Aorta (tissue), 5 donors: ENCODE measurements around the gene ASB3. TPM values are rescaled to one million over a fixed set of nuclear protein-coding genes. Genes with fewer than 3 reads are reported as not detected.
"Not testable (repeated sequence)": the region's sequence is repeated elsewhere in the genome, so short reads cannot be mapped to it uniquely, and the experiment has no call there.

Experiments used
- ATAC-seq: fragments of 200-7000 bp; cut with Tn5 transposase; one replicate; pipeline ENCODE4 v1.9.1; 2022; ENCODE audit warnings: moderate library complexity; ENCODE audit not compliant: low FRiP score
- DNase-seq, 2 donors: peaks; one replicate each; pipeline ENCODE4 v3.0.0-alpha.2; 2020
- H3K27ac ChIP-seq, 2 donors: one replicate each; pipeline ENCODE4 v1.5.1; 2013; ENCODE audit warnings: low read length in 2 of 2, mild to moderate bottlenecking in 2 of 2, moderate library complexity in 2 of 2, control low read depth in 1 of 2, inconsistent platforms in 1 of 2, low read depth in 1 of 2
- H3K27me3 ChIP-seq, 2 donors: one replicate each; pipeline ENCODE4 v1.6.1; 2013; ENCODE audit warnings: control low read depth in 1 of 2, low read length in 1 of 2, mild to moderate bottlenecking in 1 of 2, moderate library complexity in 1 of 2; ENCODE audit not compliant: insufficient read depth in 2 of 2, control insufficient read depth in 1 of 2
- H3K36me3 ChIP-seq, 2 donors: one replicate each; pipeline ENCODE4 v1.6.1; 2013; ENCODE audit warnings: control low read depth in 1 of 2, low read length in 1 of 2, mild to moderate bottlenecking in 1 of 2; ENCODE audit not compliant: insufficient read depth in 2 of 2, control insufficient read depth in 1 of 2
- H3K4me1 ChIP-seq, 2 donors: one replicate each; pipeline ENCODE4 v1.6.1; 2013; ENCODE audit warnings: low read length in 2 of 2, control low read depth in 1 of 2, mild to moderate bottlenecking in 1 of 2, moderate library complexity in 1 of 2; ENCODE audit not compliant: insufficient read depth in 2 of 2, control insufficient read depth in 1 of 2
- H3K4me3 ChIP-seq, 2 donors: one replicate each; pipeline ENCODE4 v1.5.1; 2013; ENCODE audit warnings: low read length in 2 of 2, control low read depth in 1 of 2, mild to moderate bottlenecking in 1 of 2
- H3K9me3 ChIP-seq: one replicate; pipeline ENCODE4 v1.6.1; 2013; ENCODE audit warnings: mild to moderate bottlenecking, low read length; ENCODE audit not compliant: control insufficient read depth
- WGBS, 2 donors: extraction: QIAGEN DNeasy Blood & Tissue Kit; methylation state at CpG; one replicate each; pipeline ENCODE4 v1.1.7; 2013; 5-methylcytosine and 5-hydroxymethylcytosine counted together
- intact Hi-C, 2 donors: fragments of 100-400 bp; cut with DNase I; formaldehyde crosslinking; loops; one replicate each; pipeline versions ENCODE4 v1.14.2 to v1.15.0; 2022
- polyA plus RNA-seq, 2 donors: library from polyadenylated mRNA; stranded (reverse); fragments of 200-250 nt; gene quantifications; one replicate each; pipeline ENCODE4 v1.2.3, GENCODE V29; 2013
- total RNA-seq, 2 donors: library from RNA; stranded (reverse); fragmentation: NEBNext Ultra II Directional; extraction: Animal tissue kit (Norgen Biotek cat#: 25700); gene quantifications; one replicate each; pipeline ENCODE4 v1.2.1, GENCODE V29; 2021
- donor health status: healthy with polysubstance abuse.
- donor health status: Bipolar disorder and iron deficiency.
- donor health status: DM: no; HTN: no; CAD: no.
- donor health status: DM: no; HTN: no; CAD: no.
- donor health status: DM: yes; HTN: yes; CAD: no.

ASB3 gene
- total and polyA plus RNA-seq, 4 donors: 3.6 to 26.7 (median 12.9) TPM

DNA sequence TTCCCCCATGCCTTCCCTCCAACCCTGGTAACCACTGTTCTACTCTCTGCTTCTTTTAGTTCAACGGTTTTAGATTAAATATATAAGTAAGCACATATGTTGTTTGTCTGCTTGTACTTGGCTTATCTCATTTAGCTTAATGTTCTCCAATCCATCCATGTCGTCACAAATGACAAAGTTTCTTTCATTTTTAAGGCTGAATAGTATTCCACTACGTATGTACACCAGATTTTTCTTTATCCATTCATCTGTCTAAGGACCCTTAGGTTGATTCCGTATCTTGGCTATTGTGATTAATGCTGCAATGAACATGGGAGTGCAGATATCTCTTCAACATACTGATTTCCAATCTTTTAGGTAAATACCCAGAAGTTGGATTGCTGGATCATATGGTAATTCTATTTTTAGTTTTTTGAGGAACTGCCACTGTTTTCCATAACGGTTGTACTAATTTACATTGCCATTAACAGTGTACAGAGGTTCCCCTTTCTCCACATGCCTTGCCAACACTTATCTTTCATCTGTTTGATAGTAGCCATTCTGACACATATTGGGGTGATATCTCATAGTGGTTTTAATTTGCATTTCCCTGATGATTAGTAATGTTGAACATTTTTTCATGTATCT lies 8.1 kb downstream of the ASB3 start:
- DNase-seq (no peak), ATAC-seq (no peak)
- no peaks in the 10 kb centered on the region for H3K27me3 ChIP-seq
- no peaks in the 10 kb centered on the region for H3K36me3 ChIP-seq
- peaks cover 0 to 1% of the 10 kb centered on the region in 2 donors for H3K4me1 ChIP-seq
- no peaks in the 10 kb centered on the region for H3K9me3 ChIP-seq
- intact Hi-C loops: no loop called here
- no peak overlapping the region for H3K27ac ChIP-seq
- WGBS, 2 donors: 78 to 83% methylated on average over 5 of the region's 5 CpGs
- H3K4me3 ChIP-seq: no peak overlapping the region

- DNase-seq (no peak), ATAC-seq (no peak)
- H3K27ac ChIP-seq: no peak overlapping the region
- 63 to 72% methylated on average over 1 of the region's 1 CpG for WGBS, 2 donors
- H3K27me3 ChIP-seq: no peaks in the 10 kb centered on the region
- peaks cover 0 to 1% of the 10 kb centered on the region in 2 donors for H3K4me1 ChIP-seq
- H3K36me3 ChIP-seq: no peaks in the 10 kb centered on the region
- intact Hi-C loops: no loop called here
- H3K4me3 ChIP-seq: no peak overlapping the region
- H3K9me3 ChIP-seq: no peaks in the 10 kb centered on the region
Observed at GRCh38 chr2:53777134-53777533, 9.6 kb downstream of the ASB3 start.

GRCh38 chr2:53770264-53770663 lies 16.5 kb downstream of the ASB3 start:
- 84 to 89% methylated on average over 4 of the region's 4 CpGs for WGBS, 2 donors
- Histone ChIP-seq H3K27me3 (no peaks in the 10 kb centered on the region), H3K9me3 (no peaks in the 10 kb centered on the region), H3K27ac (no peak overlapping the region), H3K4me3 (no peak overlapping the region), H3K36me3 (no peaks in the 10 kb centered on the region), H3K4me1 (peaks cover 0 to 4% of the 10 kb centered on the region in 2 donors)
- intact Hi-C loops: no loop called here
- DNase-seq (no peak), ATAC-seq (no peak)

- 91 to 93% methylated on average over 15 of the region's 15 CpGs for WGBS, 2 donors
- Histone ChIP-seq H3K4me3 (no peak overlapping the region), H3K27me3 (no peaks in the 10 kb centered on the region), H3K4me1 (peaks cover 0 to 4% of the 10 kb centered on the region in 2 donors), H3K36me3 (no peaks in the 10 kb centered on the region), H3K9me3 (no peaks in the 10 kb centered on the region), H3K27ac (no peak overlapping the region)
- DNase-seq (no peak), ATAC-seq (no peak)
- intact Hi-C loops: no loop called here
Observed at GRCh38 chr2:53769318-53769945, 17.3 kb downstream of the ASB3 start.

GRCh38 chr2:53768242-53768542 lies 18.6 kb downstream of the ASB3 start:
- DNase-seq: no peak
- intact Hi-C loops: no loop called here
- H3K4me1 ChIP-seq: peaks cover 0 to 4% of the 10 kb centered on the region in 2 donors
- H3K27ac ChIP-seq: no peak overlapping the region
- no peak for ATAC-seq
- no peaks in the 10 kb centered on the region for H3K27me3 ChIP-seq
- H3K4me3 ChIP-seq: peak overlapping the region; percentile 78 to 84
- H3K36me3 ChIP-seq: peaks cover 0 to under 1% of the 10 kb centered on the region in 2 donors
- WGBS, 2 donors: 1% methylated on average over 12 of the region's 12 CpGs
- no peaks in the 10 kb centered on the region for H3K9me3 ChIP-seq

- Histone ChIP-seq H3K36me3 (peaks cover 0 to 2% of the 10 kb centered on the region in 2 donors), H3K4me3 (peak within 1 kb of the TSS; percentile 78 to 84), H3K27me3 (no peaks in the 10 kb centered on the region), H3K27ac (peak within 1 kb of the TSS; percentile 22 to 76), H3K4me1 (peaks cover 0 to 4% of the 10 kb centered on the region in 2 donors), H3K9me3 (no peaks in the 10 kb centered on the region)
- ATAC-seq: peak; percentile 96
- 0% methylated on average over 46 of the region's 46 CpGs for WGBS, 2 donors
- DNase-seq: peak; percentile 89 to 96
- intact Hi-C loops: loop anchor here in 1 of 2 donors (2.0 kb wide), 1 partner anchor 19 kb away; the partner anchor contains the start of genes ASB3 and ERLEC1
Observed at GRCh38 chr2:53767405-53768241, 19.1 kb downstream of the ASB3 start, which contains the start of gene CHAC2. Gene CHAC2, plus strand, starts transcription at chr2:53767804. Its CDS starts 83 bp downstream, at chr2:53767887.

- Histone ChIP-seq H3K9me3 (no peaks in the 10 kb centered on the region), H3K36me3 (peaks cover 0 to 2% of the 10 kb centered on the region in 2 donors), H3K27me3 (no peaks in the 10 kb centered on the region), H3K27ac (no peak overlapping the region), H3K4me1 (peaks cover 0 to 4% of the 10 kb centered on the region in 2 donors), H3K4me3 (no peak overlapping the region)
- DNase-seq: no peak
- no peak for ATAC-seq
- WGBS, 2 donors: 64 to 69% methylated on average over 1 of the region's 1 CpG
- intact Hi-C loops: loop anchor here in 1 of 2 donors (2.0 kb wide), 1 partner anchor 21 kb away; the partner anchor contains the start of genes ASB3 and ERLEC1
Observed at GRCh38 chr2:53765767-53766166, 21.0 kb downstream of the ASB3 start.

DNA sequence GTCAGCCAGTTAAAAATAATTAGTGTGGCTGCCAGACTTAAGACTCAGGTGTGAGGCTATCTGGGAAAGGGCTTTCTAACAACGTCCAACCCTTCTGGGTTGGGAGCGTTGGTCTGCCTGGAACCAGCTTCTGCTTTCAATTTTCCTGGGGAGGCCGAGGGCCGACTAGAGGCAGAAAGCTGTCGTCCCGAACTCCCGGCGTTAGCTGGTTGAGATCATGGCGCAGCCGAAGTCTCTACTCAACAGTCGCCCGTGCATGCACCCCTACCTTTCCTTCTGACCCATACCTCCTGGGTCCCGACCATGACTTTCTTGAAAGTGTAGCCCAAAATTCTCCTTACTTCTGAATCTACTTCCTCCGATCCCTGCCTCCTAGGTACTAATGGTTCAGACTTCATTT lies 29.5 kb downstream of the ASB3 start:
- intact Hi-C loops, H3K27me3 ChIP-seq, ATAC-seq, H3K4me3 ChIP-seq, H3K9me3 ChIP-seq, H3K4me1 ChIP-seq, H3K27ac ChIP-seq, H3K36me3 ChIP-seq: not testable (repeated sequence)
- peak in 1 of 2 donors; percentile 76 for DNase-seq
- 98 to 99% methylated on average over 14 of the region's 14 CpGs for WGBS, 2 donors
